Putamen (tissue), 1 donor: ENCODE measurements around the gene PCDHGA7.
"Not testable (repeated sequence)": the region's sequence is repeated elsewhere in the genome, so short reads cannot be mapped to it uniquely, and the experiment has no call there.

Source experiments
- DNase-seq: peaks from one replicate; pipeline ENCODE4 v3.0.0-alpha.2; 2016; ENCODE audit warnings: low spot score

Gene PCDHGA7

GRCh38 chr5:141398608-141399007, 16.1 kb downstream of the PCDHGA7 start:
- DNase-seq, result no peak

DNA sequence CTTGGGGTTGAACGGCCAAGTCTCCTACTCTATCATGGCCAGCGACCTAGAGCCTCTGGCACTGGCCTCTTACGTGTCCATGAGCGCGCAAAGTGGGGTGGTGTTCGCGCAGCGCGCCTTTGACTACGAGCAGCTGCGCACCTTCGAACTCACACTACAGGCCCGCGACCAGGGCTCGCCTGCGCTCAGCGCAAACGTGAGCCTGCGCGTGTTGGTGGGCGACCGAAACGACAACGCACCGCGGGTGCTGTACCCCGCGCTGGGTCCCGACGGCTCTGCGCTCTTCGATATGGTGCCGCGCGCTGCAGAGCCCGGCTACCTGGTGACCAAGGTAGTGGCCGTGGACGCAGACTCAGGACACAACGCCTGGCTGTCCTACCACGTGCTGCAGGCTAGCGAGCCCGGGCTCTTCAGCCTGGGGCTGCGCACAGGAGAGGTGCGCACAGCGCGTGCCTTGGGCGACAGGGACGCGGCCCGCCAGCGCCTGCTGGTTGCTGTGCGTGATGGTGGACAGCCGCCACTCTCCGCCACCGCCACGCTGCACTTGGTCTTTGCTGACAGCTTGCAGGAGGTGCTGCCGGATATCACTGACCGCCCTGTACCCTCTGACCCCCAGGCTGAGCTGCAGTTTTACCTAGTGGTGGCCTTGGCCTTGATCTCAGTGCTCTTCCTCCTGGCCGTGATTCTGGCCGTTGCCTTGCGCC, 17.2 kb downstream of the PCDHGA7 start:
- DNase-seq, result no peak

GRCh38 chr5:141402553-141403243, 20.2 kb downstream of the PCDHGA7 start, which contains the start of gene PCDHGA9:
TSS of gene PCDHGA9 (plus strand) at chr5:141402778. CDS start at chr5:141402953, 175 bp downstream.
- no peak for DNase-seq

- DNase-seq, result no peak
Measured at GRCh38 chr5:141403387-141403786, 20.8 kb downstream of the PCDHGA7 start.

DNA sequence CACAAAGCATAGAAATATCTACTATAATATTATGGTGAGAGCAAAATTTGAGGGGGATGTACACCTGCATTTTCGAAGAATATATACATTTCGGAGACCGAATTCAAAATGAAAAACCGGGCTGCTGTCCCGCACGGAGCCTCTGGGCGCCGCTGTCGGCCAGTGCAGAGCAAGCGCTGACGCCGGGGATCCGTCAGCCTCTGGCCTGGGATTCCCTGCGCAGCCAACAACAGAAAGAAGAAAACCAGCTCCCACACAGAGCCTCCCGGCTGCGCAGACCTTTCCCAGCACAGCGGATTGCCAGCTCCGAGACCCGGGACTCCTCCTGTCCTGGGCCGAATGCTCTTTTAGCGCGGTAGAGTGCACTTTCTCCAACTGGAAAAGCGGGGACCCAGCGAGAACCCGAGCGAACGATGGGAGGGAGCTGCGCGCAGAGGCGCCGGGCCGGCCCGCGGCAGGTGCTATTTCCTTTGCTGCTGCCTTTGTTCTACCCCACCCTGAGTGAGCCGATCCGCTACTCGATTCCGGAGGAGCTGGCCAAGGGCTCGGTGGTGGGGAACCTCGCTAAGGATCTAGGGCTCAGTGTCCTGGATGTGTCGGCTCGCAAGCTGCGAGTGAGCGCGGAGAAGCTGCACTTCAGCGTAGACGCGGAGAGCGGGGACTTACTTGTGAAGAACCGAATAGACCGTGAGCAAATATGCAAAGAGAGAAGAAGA, 25.4 kb downstream of the PCDHGA7 start, which contains the start of gene PCDHGB6:
Gene PCDHGB6, plus strand, starts transcription at position 232 of the 716 bp plus-strand sequence. Its CDS starts 182 bp downstream, at position 414.
- DNase-seq, result not testable (repeated sequence)

- DNase-seq, result no peak
Measured at GRCh38 chr5:141409598-141410306, 27.2 kb downstream of the PCDHGA7 start.

GRCh38 chr5:141411575-141411974, 29.0 kb downstream of the PCDHGA7 start:
- no peak for DNase-seq

GRCh38 chr5:141412854-141413539, 30.5 kb downstream of the PCDHGA7 start, which contains the start of gene PCDHGA10:
TSS of gene PCDHGA10 (plus strand) at chr5:141412987. CDS start at chr5:141413176, 189 bp downstream.
- DNase-seq, result no peak

- DNase-seq, result no peak
Measured at GRCh38 chr5:141413540-141414069, 31.1 kb downstream of the PCDHGA7 start.

DNA sequence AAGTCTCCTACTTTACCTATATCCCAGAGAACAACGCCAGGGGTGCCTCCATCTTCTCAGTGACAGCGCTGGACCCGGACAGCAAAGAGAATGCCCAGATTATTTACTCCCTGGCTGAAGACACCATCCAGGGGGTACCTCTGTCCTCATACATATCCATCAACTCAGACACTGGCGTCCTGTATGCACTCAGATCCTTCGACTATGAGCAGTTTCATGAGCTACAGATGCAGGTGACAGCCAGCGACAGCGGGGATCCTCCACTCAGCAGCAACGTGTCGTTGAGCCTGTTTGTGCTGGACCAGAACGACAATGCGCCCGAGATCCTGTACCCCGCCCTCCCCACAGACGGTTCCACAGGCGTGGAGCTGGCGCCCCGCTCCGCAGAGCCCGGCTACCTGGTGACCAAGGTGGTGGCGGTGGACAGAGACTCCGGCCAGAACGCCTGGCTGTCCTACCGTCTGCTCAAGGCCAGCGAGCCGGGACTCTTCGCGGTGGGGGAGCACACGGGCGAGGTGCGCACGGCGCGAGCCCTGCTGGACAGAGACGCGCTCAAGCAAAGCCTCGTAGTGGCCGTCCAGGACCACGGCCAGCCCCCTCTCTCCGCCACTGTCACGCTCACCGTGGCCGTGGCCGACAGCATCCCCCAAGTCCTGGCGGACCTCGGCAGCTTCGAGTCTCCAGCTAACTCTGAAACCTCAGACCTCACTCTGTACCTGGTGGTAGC, 32.2 kb downstream of the PCDHGA7 start:
- not testable (repeated sequence) for DNase-seq

GRCh38 chr5:141415275-141415618, 32.7 kb downstream of the PCDHGA7 start:
- not testable (repeated sequence) for DNase-seq

DNA sequence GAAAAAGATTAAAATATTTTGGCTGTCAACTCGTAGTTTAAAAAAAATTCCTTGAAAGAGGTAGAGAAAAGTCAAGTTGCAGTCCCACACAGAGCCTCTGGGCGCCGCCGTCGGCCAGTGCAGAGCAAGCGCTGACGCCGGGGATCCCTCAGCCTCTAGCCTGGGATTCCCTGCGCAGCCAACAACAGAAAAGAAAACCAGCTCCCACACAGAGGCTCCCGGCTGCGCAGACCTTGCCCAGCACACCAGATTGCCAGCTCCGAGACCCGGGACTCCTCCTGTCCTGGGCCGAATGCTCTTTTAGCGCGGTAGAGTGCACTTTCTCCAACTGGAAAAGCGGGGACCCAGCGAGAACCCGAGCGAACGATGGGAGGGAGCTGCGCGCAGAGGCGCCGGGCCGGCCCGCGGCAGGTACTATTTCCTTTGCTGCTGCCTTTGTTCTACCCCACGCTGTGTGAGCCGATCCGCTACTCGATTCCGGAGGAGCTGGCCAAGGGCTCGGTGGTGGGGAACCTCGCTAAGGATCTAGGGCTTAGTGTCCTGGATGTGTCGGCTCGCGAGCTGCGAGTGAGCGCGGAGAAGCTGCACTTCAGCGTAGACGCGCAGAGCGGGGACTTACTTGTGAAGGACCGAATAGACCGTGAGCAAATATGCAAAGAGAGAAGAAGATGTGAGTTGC, 35.1 kb downstream of the PCDHGA7 start, which contains the start of gene PCDHGB7:
Gene PCDHGB7, plus strand, starts transcription at position 184 of the 679 bp plus-strand sequence. Its CDS starts 183 bp downstream, at position 367.
- DNase-seq, result not testable (repeated sequence)

GRCh38 chr5:141419074-141419880, 36.7 kb downstream of the PCDHGA7 start:
- no peak for DNase-seq

DNA sequence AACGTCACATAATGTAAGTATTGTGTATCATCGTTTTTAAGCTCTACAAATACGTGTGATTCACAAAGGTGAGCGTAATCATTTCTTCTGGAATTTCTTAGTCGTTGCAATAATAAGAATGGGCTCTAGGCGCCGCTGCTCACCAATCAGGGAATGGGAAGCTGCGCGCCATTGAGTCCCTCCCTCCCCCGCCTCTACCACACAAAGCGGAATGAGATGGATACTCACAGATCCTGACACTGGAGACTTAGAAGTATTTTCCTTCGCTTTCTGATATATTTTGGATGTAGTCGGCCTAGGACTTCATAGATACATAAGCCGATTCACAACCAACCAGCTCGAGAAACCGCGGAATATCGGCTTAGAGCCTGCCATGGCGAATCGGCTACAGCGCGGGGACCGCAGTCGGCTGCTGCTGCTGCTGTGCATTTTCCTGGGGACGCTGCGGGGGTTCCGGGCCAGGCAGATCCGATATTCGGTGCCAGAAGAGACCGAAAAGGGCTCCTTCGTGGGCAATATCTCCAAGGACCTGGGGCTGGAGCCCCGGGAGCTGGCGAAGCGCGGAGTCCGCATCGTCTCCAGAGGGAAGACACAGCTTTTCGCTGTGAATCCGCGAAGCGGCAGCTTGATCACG, 38.4 kb downstream of the PCDHGA7 start, which contains the start of gene PCDHGA11:
Gene PCDHGA11, plus strand, starts transcription at position 197 of the 634 bp plus-strand sequence. Its CDS starts 177 bp downstream, at position 374.
- DNase-seq, result no peak

GRCh38 chr5:141421489-141421855, 38.9 kb downstream of the PCDHGA7 start:
- DNase-seq, result no peak

DNA sequence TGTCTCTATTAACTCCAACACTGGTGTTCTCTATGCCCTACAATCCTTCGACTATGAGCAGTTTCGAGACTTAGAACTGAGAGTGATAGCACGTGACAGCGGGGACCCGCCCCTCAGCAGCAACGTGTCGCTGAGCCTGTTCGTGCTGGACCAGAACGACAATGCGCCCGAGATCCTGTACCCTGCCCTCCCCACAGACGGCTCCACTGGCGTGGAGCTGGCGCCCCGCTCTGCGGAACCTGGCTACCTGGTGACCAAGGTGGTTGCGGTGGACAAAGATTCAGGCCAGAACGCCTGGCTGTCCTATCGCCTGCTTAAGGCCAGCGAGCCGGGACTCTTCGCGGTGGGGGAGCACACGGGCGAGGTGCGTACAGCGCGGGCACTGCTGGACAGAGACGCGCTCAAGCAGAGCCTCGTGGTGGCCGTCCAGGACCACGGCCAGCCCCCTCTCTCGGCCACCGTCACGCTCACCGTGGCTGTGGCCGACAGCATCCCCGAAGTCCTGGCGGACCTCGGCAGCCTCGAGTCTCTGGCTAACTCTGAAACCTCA, 40.3 kb downstream of the PCDHGA7 start:
- DNase-seq, result no peak

GRCh38 chr5:141427783-141428426, 45.4 kb downstream of the PCDHGA7 start:
- DNase-seq, result no peak
